ENCODE data around the gene CD160.
"Not testable (repeated sequence)": the region's sequence is repeated elsewhere in the genome, so short reads cannot be mapped to it uniquely, and the experiment has no call there.

CD160 gene

DNA sequence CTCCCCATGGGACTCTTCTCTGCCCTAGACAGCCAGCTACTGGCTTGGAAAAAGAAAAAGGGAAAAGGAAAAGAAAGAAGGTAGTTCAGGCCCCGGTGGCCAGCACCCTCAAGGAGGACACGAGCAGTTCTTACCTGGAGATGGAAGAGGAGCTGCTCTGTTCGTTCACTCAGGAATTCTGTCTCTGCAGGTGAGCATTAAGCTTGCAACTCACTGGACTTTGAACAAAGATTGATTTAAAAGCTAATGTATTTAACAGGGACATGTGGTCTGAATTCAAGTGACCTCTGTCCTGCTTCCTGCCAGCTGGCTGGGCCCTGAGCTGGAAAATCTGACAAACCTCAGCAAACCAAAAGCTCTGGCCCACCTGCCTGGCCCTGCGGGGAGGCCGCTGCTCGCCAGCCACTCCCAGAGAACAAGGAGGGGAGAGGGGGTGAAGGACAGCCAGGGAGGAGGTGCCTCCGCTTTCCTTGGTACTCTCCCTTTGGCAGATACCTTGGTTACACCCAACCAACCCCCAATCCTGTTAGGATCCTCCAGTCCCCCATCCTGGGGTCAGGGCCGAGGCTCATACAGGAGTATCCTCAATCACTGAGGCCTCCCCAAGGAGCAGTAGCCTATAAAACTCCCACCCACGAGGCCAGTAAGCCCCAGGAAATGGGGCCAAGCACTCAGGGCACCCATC is 12.0 kb upstream of the CD160 start, which contains the start of gene PDZK1:
Gene PDZK1 (minus strand): TSS at position 186 of the 685 bp plus-strand sequence. CDS start 19,347 bp downstream, outside the sequence.
- DNase-seq, result peak; percentile 63
- in situ Hi-C loops (cut with HindIII; ENCODE audit: low pct_ligation_motif_present, low pct_unique_long_range_greater_than_20kb, low sequenced_read_pairs), result no loop called here

- peak; percentile 56 for DNase-seq
- in situ Hi-C loops (cut with HindIII; ENCODE audit: low pct_ligation_motif_present, low pct_unique_long_range_greater_than_20kb, low sequenced_read_pairs), result no loop called here
Measured at GRCh38 chr1:145708063-145708462, 11.2 kb upstream of the CD160 start.

DNA sequence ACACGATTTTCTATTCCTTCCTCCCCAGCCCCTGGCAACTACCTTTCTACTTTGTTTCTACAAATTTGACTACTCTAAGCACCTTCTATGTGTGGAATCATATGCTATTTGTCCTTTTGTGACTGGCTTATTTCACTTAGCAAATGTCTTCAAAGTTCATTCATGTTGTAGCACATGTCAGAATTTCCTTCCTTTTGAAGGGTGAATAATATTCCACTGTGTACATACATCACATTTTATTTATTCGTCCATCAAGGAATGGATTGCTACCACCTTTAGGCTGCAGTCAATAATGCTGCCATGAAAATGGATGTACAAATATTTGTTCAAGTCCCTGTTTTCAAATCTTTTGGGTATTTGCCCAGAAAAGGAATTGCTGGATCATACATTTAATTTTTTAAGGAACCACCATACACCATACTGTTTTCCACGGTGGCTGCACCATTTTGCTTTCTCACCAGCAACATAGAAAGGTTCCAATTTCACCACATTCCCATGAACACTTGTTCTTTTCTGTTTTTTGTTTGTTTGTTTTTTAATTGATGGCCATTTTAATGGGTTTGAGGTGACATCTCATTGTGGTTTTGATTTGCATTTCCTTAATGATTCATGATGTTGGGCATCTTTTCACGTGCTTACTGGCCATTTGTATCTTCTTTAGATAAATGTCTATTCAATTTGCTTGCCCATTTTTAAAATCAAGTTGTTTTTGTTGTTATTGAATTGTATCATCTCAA is 8.8 kb upstream of the CD160 start:
- in situ Hi-C loops (cut with HindIII; ENCODE audit: low pct_ligation_motif_present, low pct_unique_long_range_greater_than_20kb, low sequenced_read_pairs), result no loop called here
- DNase-seq, result no peak

- DNase-seq, result peak; percentile 90
- in situ Hi-C loops (cut with HindIII; ENCODE audit: low pct_ligation_motif_present, low pct_unique_long_range_greater_than_20kb, low sequenced_read_pairs), result no loop called here
Measured at GRCh38 chr1:145711213-145711651, 8.1 kb upstream of the CD160 start.

- no peak for DNase-seq
- in situ Hi-C loops (cut with HindIII; ENCODE audit: low pct_ligation_motif_present, low pct_unique_long_range_greater_than_20kb, low sequenced_read_pairs), result no loop called here
Measured at GRCh38 chr1:145714524-145715111, 4.7 kb upstream of the CD160 start.

DNA sequence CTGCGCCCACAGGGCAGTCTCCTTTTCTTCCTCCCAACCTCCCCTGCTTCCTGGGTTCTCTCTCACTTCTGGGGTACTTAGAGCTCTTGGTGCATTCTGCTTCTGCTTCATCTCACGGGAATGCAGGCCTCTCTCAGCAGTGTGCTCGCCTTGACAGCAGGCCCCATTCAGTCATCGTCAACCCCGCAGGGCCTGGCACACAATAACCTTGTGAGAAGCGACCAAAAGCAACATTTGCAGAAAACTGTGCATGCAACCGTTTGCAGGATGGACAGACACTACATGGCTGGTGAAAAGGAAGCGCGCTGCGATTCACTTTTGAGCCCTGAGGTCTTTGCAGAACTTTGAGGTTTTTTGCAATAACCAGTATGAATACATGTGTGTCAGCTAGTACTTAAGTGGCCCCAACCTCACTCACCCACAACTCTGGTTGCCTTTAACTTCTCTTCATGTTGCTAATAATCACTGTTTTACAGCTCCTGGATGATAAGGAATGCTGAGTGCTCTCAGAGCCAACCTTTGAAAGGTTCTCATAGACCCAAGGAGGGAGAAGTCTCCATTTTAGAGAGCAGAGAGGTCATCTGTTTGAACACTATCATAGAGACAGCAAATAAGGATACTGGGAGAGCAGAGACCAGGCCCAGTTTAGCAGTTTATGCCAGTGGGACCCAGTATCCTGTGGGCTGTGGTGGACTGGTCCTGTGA is 2.5 kb upstream of the CD160 start:
- no peak for DNase-seq
- in situ Hi-C loops (cut with HindIII; ENCODE audit: low pct_ligation_motif_present, low pct_unique_long_range_greater_than_20kb, low sequenced_read_pairs), result no loop called here

- in situ Hi-C loops (cut with HindIII; ENCODE audit: low pct_ligation_motif_present, low pct_unique_long_range_greater_than_20kb, low sequenced_read_pairs), result no loop called here
- no peak for DNase-seq
Measured at GRCh38 chr1:145717833-145718232, 1.5 kb upstream of the CD160 start.

GRCh38 chr1:145718465-145718864 is 834 bp upstream of the CD160 start:
- DNase-seq; in situ Hi-C loops (cut with HindIII; ENCODE audit: low pct_ligation_motif_present, low pct_unique_long_range_greater_than_20kb, low sequenced_read_pairs): not testable (repeated sequence)

GRCh38 chr1:145720556-145720877 is 1.2 kb downstream of the CD160 start:
- in situ Hi-C loops (cut with HindIII; ENCODE audit: low pct_ligation_motif_present, low pct_unique_long_range_greater_than_20kb, low sequenced_read_pairs), result no loop called here
- DNase-seq, result peak; percentile 92

- in situ Hi-C loops (cut with HindIII; ENCODE audit: low pct_ligation_motif_present, low pct_unique_long_range_greater_than_20kb, low sequenced_read_pairs), result no loop called here
- DNase-seq, result peak; percentile 86
Measured at GRCh38 chr1:145720878-145721671, 1.8 kb downstream of the CD160 start.

DNA sequence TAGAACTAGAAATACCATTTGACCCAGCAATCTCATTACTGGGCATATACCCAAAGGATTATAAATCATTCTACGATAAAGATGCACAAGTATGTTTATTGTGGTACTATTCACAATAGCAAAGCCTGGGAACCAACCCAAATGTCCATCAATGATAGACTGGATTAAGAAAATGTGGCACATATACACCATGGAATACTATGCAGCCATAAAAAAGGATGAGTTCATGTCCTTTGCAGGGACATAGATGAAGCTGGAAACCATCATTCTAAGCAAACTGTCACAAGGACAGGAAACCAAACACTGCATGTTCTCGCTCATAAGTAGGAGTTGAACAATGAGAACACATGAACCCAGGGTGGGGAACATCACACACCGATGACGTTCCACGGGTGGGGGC is 6.9 kb downstream of the CD160 start:
- not testable (repeated sequence) for DNase-seq
- in situ Hi-C loops (cut with HindIII; ENCODE audit: low pct_ligation_motif_present, low pct_unique_long_range_greater_than_20kb, low sequenced_read_pairs), result loop anchor here (25.0 kb wide), 1 partner anchor 111 kb away; the partner anchor contains the start of gene NUDT17

DNA sequence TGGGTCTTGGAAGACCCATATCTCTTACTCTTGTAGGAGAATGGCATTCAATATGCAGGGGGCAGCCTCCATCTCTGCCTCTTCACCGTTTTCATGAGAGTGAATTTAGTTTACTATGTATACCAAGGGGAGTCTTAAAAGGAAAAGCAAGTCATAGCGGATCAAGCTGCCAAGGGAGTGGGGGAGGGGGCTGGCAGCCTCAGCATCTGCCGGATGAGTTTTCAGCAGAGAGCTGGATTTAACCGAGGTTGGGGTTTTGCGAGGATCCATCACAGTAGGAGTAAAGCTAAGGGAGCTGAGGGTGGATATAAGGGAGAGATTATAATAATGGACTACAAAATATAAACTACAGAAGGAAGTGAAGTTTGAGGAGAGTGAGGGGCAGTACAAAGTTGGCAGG is 9.9 kb downstream of the CD160 start:
- in situ Hi-C loops (cut with HindIII; ENCODE audit: low pct_ligation_motif_present, low pct_unique_long_range_greater_than_20kb, low sequenced_read_pairs), result loop anchor here (25.0 kb wide), 1 partner anchor 108 kb away; the partner anchor contains the start of gene NUDT17
- DNase-seq, result no peak

- no peak for DNase-seq
- in situ Hi-C loops (cut with HindIII; ENCODE audit: low pct_ligation_motif_present, low pct_unique_long_range_greater_than_20kb, low sequenced_read_pairs), result loop anchor here (25.0 kb wide), 1 partner anchor 107 kb away; the partner anchor contains the start of gene NUDT17
Measured at GRCh38 chr1:145729666-145730436, 10.6 kb downstream of the CD160 start.

- in situ Hi-C loops (cut with HindIII; ENCODE audit: low pct_ligation_motif_present, low pct_unique_long_range_greater_than_20kb, low sequenced_read_pairs), result loop anchor here (25.0 kb wide), 1 partner anchor 107 kb away; the partner anchor contains the start of gene NUDT17
- no peak for DNase-seq
Measured at GRCh38 chr1:145730467-145730866, 11.2 kb downstream of the CD160 start.

DNA sequence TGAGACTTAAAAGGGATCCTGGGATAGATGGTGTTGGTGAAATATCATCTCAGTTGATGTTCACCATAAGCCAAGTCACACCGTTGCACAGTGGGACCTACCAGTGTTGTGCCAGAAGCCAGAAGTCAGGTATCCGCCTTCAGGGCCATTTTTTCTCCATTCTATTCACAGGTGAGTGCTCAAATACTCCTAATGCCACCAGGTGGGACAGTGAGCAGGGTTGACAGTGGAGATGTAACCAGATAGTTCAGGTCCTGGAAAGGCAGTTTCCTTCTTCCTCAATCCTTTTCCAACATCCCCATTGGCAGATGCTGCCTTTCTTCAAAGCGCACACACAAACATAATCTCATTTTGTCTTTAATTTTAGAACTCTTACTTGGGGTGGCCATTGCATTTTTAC is 11.6 kb downstream of the CD160 start:
- no peak for DNase-seq
- in situ Hi-C loops (cut with HindIII; ENCODE audit: low pct_ligation_motif_present, low pct_unique_long_range_greater_than_20kb, low sequenced_read_pairs), result loop anchor here (25.0 kb wide), 1 partner anchor 106 kb away; the partner anchor contains the start of gene NUDT17

DNA sequence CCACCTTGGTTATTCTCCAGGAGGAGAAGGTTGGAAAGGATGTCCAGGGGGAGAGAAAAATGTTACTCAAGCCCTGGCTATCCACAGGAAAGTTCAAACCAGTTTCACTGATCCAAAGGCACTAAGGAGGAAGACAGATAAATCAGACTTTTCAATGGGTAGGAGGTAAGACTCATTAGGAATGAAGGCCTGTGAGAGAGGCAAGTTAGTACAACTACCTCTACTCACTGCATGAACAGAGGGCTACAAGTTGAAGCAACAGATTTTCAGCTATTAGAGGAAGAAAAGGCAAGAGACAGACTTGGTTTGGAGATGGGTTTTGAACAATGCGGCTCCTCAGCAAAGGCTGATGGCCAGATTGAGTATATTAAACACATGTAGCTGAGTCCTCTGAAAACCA is 16.9 kb downstream of the CD160 start:
- no peak for DNase-seq
- in situ Hi-C loops (cut with HindIII; ENCODE audit: low pct_ligation_motif_present, low pct_unique_long_range_greater_than_20kb, low sequenced_read_pairs), result loop anchor here (25.0 kb wide), 1 partner anchor 101 kb away; the partner anchor contains the start of gene NUDT17

DNA sequence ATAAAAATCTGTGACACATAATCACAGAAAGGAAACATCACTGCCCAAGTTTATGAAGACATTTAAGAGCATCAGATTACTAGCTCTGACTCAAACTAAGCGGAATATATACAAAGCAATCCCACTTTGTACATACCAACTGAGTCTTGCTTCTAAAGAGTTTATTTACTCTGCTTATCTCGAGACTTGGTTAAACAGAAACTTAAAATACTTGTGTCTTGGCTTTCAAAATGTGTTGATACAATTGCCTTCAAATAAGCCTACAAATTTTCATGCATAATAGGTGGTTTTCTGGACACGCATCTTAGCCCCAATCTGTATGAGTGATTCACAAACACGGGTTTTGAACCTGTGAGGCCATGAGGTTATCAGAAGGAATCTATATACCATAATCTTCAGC is 21.0 kb downstream of the CD160 start:
- in situ Hi-C loops (cut with HindIII; ENCODE audit: low pct_ligation_motif_present, low pct_unique_long_range_greater_than_20kb, low sequenced_read_pairs), result loop anchor here (25.0 kb wide), 1 partner anchor 97 kb away; the partner anchor contains the start of gene NUDT17
- no peak for DNase-seq

All from ACHN (cell line).